ENCODE measurements around the gene MAP6D1.

The MAP6D1 gene

DNA sequence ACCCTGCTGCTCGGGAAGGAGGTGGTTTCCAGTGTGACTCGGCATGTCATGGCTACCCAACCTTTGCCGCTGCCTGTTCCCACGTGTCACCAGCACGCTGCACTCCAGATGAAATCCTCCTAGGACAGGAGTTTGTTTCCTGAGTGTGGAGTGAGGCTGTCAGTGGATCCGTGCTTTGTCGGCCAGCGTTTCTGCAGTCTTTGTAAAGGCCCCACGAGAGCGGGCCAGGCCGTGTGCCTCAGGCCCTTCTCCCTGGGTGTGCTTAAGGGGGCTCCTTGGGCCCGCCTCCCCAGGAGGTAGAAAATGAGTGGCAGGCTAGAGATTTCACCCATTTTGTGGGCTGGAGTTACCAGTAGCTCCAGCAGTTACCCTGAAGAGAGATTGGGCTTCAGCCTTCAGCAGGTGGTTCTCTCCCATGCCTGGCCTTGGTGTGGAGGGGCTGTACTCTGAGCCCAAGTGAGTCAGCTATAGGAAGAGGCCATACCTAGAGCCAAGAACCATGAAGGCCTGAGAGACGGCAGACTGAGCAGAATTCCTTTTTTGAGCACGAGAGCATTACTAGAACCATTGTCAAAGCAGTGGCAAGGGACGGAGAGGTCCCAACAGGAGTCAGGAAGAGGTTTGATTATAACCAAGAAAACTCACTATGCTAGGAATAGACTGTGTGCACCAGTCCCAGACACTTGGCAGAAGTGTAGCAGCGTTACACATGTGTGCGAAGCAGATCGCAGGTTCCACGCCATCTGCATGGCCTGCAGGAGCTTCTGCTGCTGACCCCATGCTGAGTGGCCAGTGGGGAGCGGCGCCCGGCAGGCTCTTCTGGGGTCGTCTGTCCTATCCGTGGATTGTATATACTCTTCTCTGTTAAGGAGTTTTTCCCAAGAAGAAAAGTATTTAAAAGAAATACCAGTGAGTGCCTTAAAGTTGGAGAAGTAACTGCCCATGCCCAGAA lies 14.5 kb downstream of the MAP6D1 start:
- DNase-seq (ENCODE audit: extremely low read depth, low read depth) = no peak
- TF ChIP-seq, protein P1, sequence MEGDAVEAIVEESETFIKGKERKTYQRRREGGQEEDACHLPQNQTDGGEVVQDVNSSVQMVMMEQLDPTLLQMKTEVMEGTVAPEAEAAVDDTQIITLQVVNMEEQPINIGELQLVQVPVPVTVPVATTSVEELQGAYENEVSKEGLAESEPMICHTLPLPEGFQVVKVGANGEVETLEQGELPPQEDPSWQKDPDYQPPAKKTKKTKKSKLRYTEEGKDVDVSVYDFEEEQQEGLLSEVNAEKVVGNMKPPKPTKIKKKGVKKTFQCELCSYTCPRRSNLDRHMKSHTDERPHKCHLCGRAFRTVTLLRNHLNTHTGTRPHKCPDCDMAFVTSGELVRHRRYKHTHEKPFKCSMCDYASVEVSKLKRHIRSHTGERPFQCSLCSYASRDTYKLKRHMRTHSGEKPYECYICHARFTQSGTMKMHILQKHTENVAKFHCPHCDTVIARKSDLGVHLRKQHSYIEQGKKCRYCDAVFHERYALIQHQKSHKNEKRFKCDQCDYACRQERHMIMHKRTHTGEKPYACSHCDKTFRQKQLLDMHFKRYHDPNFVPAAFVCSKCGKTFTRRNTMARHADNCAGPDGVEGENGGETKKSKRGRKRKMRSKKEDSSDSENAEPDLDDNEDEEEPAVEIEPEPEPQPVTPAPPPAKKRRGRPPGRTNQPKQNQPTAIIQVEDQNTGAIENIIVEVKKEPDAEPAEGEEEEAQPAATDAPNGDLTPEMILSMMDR (IDR thresholded peaks at IDR 0.05; ENCODE audit: low read depth, low read length) = no peak

DNA sequence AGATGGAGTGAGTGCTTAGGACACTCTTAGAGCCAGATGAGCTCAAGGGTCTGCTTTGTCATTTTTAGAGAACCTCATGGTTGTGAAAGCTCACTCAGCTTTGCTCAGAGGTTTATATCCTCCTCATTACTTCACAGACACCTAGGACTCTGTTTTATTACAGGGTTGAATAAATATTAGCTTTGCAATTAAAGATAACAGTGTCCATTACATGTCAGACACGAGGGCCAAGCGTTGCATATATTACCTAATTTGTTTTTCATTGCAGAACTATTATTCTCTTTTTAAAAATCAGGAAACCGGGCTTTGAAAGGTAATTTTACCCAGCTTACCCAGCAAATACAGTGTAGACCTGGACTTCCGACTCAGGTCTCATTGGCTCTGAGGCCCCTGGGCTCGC lies 16.1 kb downstream of the MAP6D1 start:
- DNase-seq (ENCODE audit: extremely low read depth, low read depth) = no peak
- TF ChIP-seq, protein P1 (IDR thresholded peaks at IDR 0.05; ENCODE audit: low read depth, low read length) = no peak

DNA sequence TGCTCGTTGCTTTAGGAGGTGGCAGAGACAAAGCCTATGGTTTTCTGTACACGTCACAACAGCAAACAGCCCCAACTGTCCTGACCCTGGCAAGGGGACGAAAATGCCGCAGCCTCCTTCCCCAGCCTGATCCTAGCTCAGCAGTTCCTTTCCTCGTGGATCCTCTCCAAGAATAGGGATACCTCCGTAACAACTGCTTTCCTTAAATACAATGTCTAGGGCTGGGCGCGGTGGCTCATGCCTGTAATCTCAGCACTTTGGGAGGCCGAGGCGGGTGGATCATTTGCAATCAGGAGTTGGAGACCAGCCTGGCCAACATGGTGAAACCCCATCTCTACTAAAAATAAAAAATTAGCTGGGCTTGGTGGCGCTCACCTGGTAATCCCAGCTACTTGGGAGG lies 17.0 kb downstream of the MAP6D1 start:
- no peak for DNase-seq (ENCODE audit: extremely low read depth, low read depth)
- TF ChIP-seq, protein P1 (IDR thresholded peaks at IDR 0.05; ENCODE audit: low read depth, low read length) = no peak

DNA sequence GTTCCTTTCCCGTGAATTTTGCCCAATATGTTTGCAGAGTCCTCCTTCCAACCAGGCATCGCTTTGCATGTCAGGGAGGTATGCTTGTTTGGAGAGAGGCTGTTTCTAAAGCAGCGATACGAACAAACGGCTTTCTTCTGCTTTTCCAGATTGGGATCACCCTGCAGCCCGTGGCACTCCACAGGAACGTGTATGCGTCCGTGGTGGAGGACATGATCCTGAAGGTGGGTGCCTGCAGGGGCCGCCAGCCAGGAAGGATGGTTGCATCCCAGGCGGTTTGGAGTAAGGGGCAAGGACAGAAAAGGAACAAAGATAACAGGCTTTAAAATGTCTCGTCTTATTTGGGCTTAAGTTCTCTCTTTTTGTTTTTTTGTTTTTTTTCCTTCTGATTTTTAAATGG lies 17.5 kb downstream of the MAP6D1 start:
- DNase-seq (ENCODE audit: extremely low read depth, low read depth) = no peak
- TF ChIP-seq, protein P1 (IDR thresholded peaks at IDR 0.05; ENCODE audit: low read depth, low read length) = no peak

DNA sequence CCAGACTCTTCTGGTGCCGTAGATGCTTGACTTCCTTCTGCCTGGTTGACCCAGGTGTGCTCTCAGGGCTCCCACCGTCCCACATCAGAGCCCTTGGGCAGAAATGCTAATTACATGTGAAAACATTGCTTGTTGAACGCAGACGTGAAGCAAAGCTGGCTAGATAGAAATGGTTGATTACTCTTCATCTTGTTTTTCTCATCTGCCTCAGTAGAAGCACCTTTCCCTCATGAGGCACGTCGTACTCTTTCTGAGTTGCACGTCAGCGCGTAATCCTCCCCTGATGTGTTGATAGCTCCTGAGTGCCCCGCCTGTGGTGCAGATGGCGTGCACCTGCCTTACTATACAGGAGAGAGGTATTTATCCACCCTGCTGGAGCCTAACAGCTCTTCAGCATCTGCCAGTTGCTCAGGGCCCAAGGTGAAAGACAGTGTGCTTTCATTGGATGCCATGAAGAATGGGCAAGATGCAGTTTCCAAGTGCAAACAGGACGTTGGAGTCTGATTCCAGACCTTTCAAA lies 18.1 kb downstream of the MAP6D1 start:
- TF ChIP-seq, protein P1 (IDR thresholded peaks at IDR 0.05; ENCODE audit: low read depth, low read length) = no peak
- DNase-seq (ENCODE audit: extremely low read depth, low read depth) = no peak

DNA sequence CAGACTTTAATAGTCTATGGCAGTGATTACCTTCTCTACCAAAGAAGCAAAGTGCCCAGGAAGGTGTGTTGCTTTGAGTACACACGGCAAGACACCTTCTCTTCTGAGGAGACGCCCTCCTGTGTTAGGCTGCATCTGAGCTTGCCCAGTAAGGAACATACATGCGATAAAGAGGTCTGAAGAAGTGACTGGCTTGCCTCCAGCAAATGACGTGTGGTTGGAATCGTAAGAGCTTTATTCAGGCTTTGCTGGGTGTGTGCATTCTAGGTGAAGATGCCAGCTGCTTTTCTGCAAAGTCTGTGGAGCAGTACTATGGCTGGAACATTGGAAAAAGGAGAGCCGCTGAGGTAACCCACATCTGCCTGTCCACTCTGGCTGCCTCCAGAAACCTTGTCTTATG lies 22.4 kb downstream of the MAP6D1 start:
- TF ChIP-seq, protein P1 (IDR thresholded peaks at IDR 0.05; ENCODE audit: low read depth, low read length) = no peak
- DNase-seq (ENCODE audit: extremely low read depth, low read depth) = no peak

DNA sequence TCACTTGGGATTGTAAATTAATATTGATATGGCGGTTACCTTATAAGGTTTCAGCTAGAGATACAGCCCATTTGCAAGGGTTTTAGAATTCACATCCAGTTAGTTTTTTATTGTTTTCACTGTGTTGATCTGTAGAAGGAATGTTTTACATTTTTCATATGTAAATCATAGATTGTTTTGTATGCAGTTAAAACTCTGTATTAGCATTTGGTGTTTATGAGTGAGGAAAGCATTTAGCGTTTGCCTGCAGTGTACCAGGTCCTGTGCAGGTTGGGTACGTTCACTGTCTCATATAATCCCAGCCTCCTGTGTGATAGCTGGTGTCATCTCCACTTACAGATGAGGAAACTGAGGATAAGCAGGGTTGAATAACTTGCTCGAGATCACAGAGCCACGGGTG lies 23.8 kb downstream of the MAP6D1 start:
- TF ChIP-seq, protein P1 (IDR thresholded peaks at IDR 0.05; ENCODE audit: low read depth, low read length) = no peak
- DNase-seq (ENCODE audit: extremely low read depth, low read depth) = no peak
